Liver (tissue), 9 donors: ENCODE measurements around the gene WDFY1. TPM values are rescaled to one million over a fixed set of nuclear protein-coding genes. Genes with fewer than 3 reads are reported as not detected.

ENCODE experiments used
- DNase-seq: peaks from one replicate; pipeline ENCODE4 v3.0.0-alpha.2; 2017; ENCODE audit warnings: low spot score
- H3K27ac ChIP-seq, 2 donors: one replicate each; pipeline ENCODE4 v1.7.0; 2013; ENCODE audit warnings: inconsistent platforms in 2 of 2, low read length in 2 of 2, control low read depth in 1 of 2, low read depth in 1 of 2, mild to moderate bottlenecking in 1 of 2
- H3K27me3 ChIP-seq, 4 donors: one replicate each; pipeline versions ENCODE4 v1.6.1 to v1.7.0; 2013; ENCODE audit warnings: low read length in 3 of 4, inconsistent platforms in 1 of 4, mild to moderate bottlenecking in 1 of 4, moderate library complexity in 1 of 4; ENCODE audit not compliant: control insufficient read depth in 4 of 4, insufficient read depth in 4 of 4
- H3K36me3 ChIP-seq, 4 donors: one replicate each; pipeline versions ENCODE4 v1.6.1 to v1.7.0; 2013; ENCODE audit warnings: low read length in 3 of 4, mild to moderate bottlenecking in 3 of 4, low read depth in 1 of 4, moderate library complexity in 1 of 4; ENCODE audit not compliant: control insufficient read depth in 4 of 4, insufficient read depth in 3 of 4
- H3K4me1 ChIP-seq, 4 donors: one replicate each; pipeline versions ENCODE4 v1.6.1 to v1.7.0; 2013; ENCODE audit warnings: low read length in 3 of 4, mild to moderate bottlenecking in 3 of 4, moderate library complexity in 1 of 4; ENCODE audit not compliant: control insufficient read depth in 4 of 4, insufficient read depth in 4 of 4
- H3K4me3 ChIP-seq, 3 donors: one replicate each; pipeline versions ENCODE4 v1.6.1 to v1.7.0; 2013; ENCODE audit warnings: low read length in 3 of 3, control low read depth in 1 of 3, low read depth in 1 of 3, mild to moderate bottlenecking in 1 of 3
- H3K9ac ChIP-seq, 2 donors: one replicate each; pipeline ENCODE4 v1.7.0; 2013; ENCODE audit warnings: low read length in 2 of 2, mild to moderate bottlenecking in 2 of 2, moderate library complexity in 2 of 2, control low read depth in 1 of 2, low read depth in 1 of 2
- H3K9me3 ChIP-seq, 4 donors: one replicate each; pipeline versions ENCODE4 v1.6.1 to v1.7.0; 2013; ENCODE audit warnings: low read length in 3 of 4; ENCODE audit not compliant: control insufficient read depth in 4 of 4
- EGR1 ChIP-seq, 2 donors: IDR thresholded peaks; 2 replicates each; pipeline ENCODE4 v1.6.1; 2016 to 2018; ENCODE audit warnings: antibody characterized with exemption in 2 of 2, low read depth in 2 of 2
- FOXA1 ChIP-seq: IDR thresholded peaks from 2 replicates; pipeline ENCODE4 v1.6.1; 2016; ENCODE audit warnings: antibody characterized with exemption
- FOXA2 ChIP-seq: IDR thresholded peaks from 2 replicates; pipeline ENCODE4 v1.6.1; 2016; ENCODE audit warnings: antibody characterized with exemption
- GABPA ChIP-seq, 2 donors: IDR thresholded peaks in 1 of 2; conservative IDR thresholded peaks in 1 of 2; 2 replicates each; pipeline ENCODE4 v1.6.1; 2016; ENCODE audit warnings: antibody characterized with exemption in 2 of 2, mild to moderate bottlenecking in 1 of 2, moderate library complexity in 1 of 2
- JUND ChIP-seq, 2 donors: IDR thresholded peaks; 2 replicates each; pipeline ENCODE4 v1.6.1; 2016; ENCODE audit warnings: antibody characterized with exemption in 2 of 2
- NR2F2 ChIP-seq: IDR thresholded peaks from 2 replicates; pipeline ENCODE4 v1.6.1; 2016; ENCODE audit warnings: antibody characterized with exemption
- RAD21 ChIP-seq, 2 donors: IDR thresholded peaks; 2 replicates each; pipeline ENCODE4 v1.6.1; 2016; ENCODE audit warnings: antibody characterized with exemption in 2 of 2, mild to moderate bottlenecking in 2 of 2
- RXRA ChIP-seq, 2 donors: IDR thresholded peaks; 2 replicates each; pipeline ENCODE4 v1.6.1; 2017 to 2018; ENCODE audit warnings: antibody characterized with exemption in 2 of 2, mild to moderate bottlenecking in 1 of 2
- SP1 ChIP-seq: IDR thresholded peaks from 2 replicates; pipeline ENCODE4 v1.6.1; 2018; ENCODE audit warnings: antibody characterized with exemption, mild to moderate bottlenecking
- YY1 ChIP-seq: IDR thresholded peaks from 2 replicates; pipeline ENCODE4 v1.6.1; 2016; ENCODE audit warnings: antibody characterized with exemption, mild to moderate bottlenecking
- WGBS: extraction: QIAGEN DNeasy Blood & Tissue Kit; methylation state at CpG from one replicate; pipeline ENCODE4 v1.1.7; 2013; 5-methylcytosine and 5-hydroxymethylcytosine counted together
- polyA plus RNA-seq, 2 donors: library from polyadenylated mRNA; stranded (reverse) in 1 of 2; unstranded in 1 of 2; fragments of 200-250 nt in 1 of 2; fragments of >200 nt in 1 of 2; fragmentation: Nextera tagmentation in 1 of 2; extraction: Ambion mirVana in 1 of 2; gene quantifications; one replicate each; pipeline versions ENCODE4 v1.2.1 to v1.2.3, GENCODE V29; 2013 to 2015
- total RNA-seq, 2 donors: library from RNA; depleted of rRNA; stranded (reverse); fragments of >200 nt; gene quantifications; one replicate each; pipeline ENCODE4 v1.2.3, GENCODE V29; 2014
- TF ChIP-seq, protein P1 (sequence below): fragments of 150-350 bp; IDR thresholded peaks from 2 replicates; pipeline ENCODE4 v1.5.1; 2017; ENCODE audit warnings: improper control_type of control experiment, low read depth, low read length; ENCODE audit not compliant: missing input control
- TF ChIP-seq, protein P2 (sequence below): IDR thresholded peaks from 2 replicates; pipeline ENCODE4 v1.6.1; 2016; ENCODE audit warnings: antibody characterized with exemption, mild to moderate bottlenecking
- TF ChIP-seq, protein P3 (sequence below): IDR thresholded peaks from 2 replicates; pipeline ENCODE4 v1.6.1; 2016; ENCODE audit warnings: antibody characterized with exemption
- TF ChIP-seq, protein P4 (sequence below): IDR thresholded peaks from 2 replicates; pipeline ENCODE4 v1.6.1; 2016; ENCODE audit warnings: antibody characterized with exemption
- donor health status: healthy.
- donor health status: healthy.
- donor health status: healthy.
- donor health status: healthy.
- donor health status: healthy.

The WDFY1 gene
- total and polyA plus RNA-seq, 4 donors = 12.0 to 34.2 (median 24.1) TPM

DNA sequence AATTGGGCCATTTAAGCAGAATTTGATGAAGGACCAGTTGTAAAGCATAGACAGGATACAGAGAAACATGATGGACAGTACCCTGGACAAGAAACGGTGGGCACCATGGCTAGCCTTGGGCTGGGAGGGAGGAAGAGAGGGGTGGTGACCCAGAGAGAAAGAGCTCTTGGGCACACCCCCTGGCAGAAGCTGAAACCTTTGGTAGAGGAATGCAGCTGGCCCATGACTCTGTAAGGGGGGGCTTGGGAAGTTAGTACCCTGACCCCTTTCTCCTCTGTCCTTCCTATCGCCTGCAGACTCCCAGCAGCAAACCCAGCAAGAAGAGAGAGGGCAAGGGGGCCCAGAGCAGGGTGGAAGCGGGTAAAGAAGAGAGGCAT, 44.7 kb upstream of the WDFY1 start:
- TF ChIP-seq, protein P1, sequence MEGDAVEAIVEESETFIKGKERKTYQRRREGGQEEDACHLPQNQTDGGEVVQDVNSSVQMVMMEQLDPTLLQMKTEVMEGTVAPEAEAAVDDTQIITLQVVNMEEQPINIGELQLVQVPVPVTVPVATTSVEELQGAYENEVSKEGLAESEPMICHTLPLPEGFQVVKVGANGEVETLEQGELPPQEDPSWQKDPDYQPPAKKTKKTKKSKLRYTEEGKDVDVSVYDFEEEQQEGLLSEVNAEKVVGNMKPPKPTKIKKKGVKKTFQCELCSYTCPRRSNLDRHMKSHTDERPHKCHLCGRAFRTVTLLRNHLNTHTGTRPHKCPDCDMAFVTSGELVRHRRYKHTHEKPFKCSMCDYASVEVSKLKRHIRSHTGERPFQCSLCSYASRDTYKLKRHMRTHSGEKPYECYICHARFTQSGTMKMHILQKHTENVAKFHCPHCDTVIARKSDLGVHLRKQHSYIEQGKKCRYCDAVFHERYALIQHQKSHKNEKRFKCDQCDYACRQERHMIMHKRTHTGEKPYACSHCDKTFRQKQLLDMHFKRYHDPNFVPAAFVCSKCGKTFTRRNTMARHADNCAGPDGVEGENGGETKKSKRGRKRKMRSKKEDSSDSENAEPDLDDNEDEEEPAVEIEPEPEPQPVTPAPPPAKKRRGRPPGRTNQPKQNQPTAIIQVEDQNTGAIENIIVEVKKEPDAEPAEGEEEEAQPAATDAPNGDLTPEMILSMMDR = no peak
- TF ChIP-seq NR2F2 (no peak), RXRA (IDR thresholded peaks at IDR 0.05) (no peak), EGR1 (IDR thresholded peaks at IDR 0.05; ENCODE audit: low read depth in 2 of 2) (no peak)
- no peak for DNase-seq
- Histone ChIP-seq H3K4me3 (no peak overlapping the region), H3K9me3 (no peaks in the 10 kb centered on the region), H3K27ac (no peak overlapping the region), H3K4me1 (peaks cover 0 to 3% (median 0%) of the 10 kb centered on the region in 4 donors), H3K27me3 (no peaks in the 10 kb centered on the region), H3K36me3 (no peaks in the 10 kb centered on the region), H3K9ac (no peak overlapping the region)
- WGBS = 80% methylated on average over 3 of the region's 3 CpGs

DNA sequence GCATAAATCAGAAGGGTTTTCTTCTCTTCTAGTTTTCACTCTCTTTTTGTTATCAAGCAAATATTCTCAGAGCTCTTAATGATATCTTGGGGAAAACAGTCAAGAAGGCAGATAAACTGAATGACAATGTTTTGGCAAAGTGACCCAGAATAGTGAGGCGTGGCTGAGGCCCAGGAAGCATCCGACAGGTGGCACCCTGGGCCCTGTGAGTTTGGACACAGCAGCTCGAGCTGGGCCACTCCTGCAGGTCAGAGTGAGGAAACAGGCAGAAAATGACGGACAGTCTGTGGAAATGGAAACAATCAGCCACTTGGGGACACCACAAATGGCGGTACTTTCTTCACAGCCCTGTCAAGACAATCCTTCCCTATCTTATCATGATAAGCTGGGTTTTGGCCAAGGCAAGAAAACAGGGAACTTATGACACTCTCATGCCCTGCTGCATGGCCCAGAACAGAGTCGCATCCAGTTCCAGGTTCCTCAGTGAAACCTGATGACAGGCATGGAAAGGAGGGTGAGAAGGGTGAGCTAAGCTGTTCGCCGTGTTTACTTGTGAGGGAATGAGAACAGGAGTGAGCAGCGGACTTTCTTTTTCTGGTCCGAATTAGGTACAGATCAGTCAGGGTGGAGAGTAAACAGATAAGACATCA, 44.2 kb upstream of the WDFY1 start:
- DNase-seq = no peak
- Histone ChIP-seq H3K9me3 (no peaks in the 10 kb centered on the region), H3K4me1 (peaks cover 0 to 3% (median 0%) of the 10 kb centered on the region in 4 donors), H3K4me3 (no peak overlapping the region), H3K36me3 (no peaks in the 10 kb centered on the region), H3K27ac (no peak overlapping the region), H3K27me3 (no peaks in the 10 kb centered on the region), H3K9ac (no peak overlapping the region)
- TF ChIP-seq, protein P1 = peak; percentile 8
- peak in 1 of 2 donors; percentile 37 for TF ChIP-seq RAD21 (IDR thresholded peaks at IDR 0.05)
- no peak for TF ChIP-seq FOXA1
- 84% methylated on average over 10 of the region's 10 CpGs for WGBS

DNA sequence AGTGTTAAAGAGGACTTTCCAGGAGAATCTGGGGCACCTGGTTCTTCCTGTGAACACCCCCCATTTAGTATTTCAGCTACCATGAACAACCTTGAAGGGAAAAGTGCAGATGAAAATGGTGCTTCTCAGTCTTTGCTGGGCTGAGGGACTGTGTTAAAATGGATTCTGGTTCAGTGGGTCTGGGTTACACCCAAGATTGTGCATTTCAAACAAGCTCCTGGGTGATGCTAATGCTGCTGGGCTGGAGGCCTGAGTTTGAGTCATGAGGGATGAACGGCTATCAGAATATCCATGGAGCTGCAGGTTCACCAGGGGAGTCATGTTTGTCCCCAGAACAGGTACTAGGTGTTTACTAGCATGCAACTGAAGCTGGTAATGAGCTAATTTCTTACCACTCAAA, 36.1 kb upstream of the WDFY1 start:
- DNase-seq = no peak
- H3K27me3 ChIP-seq = no peaks in the 10 kb centered on the region
- H3K4me1 ChIP-seq = no peaks in the 10 kb centered on the region
- no peaks in the 10 kb centered on the region for H3K9me3 ChIP-seq
- 91% methylated on average over 1 of the region's 1 CpG for WGBS
- no peak overlapping the region for H3K4me3 ChIP-seq
- H3K36me3 ChIP-seq = no peaks in the 10 kb centered on the region
- TF ChIP-seq FOXA1 (no peak), RXRA (IDR thresholded peaks at IDR 0.05) (no peak), FOXA2 (no peak), NR2F2 (no peak), RAD21 (IDR thresholded peaks at IDR 0.05) (no peak), JUND (IDR thresholded peaks at IDR 0.05) (no peak), SP1 (no peak), YY1 (no peak), GABPA (IDR thresholded peaks at IDR 0.05 in 1 of 2, conservative IDR thresholded peaks at IDR 0.05 in 1 of 2) (no peak), EGR1 (IDR thresholded peaks at IDR 0.05; ENCODE audit: low read depth in 2 of 2) (no peak)
- TF ChIP-seq, protein P2, sequence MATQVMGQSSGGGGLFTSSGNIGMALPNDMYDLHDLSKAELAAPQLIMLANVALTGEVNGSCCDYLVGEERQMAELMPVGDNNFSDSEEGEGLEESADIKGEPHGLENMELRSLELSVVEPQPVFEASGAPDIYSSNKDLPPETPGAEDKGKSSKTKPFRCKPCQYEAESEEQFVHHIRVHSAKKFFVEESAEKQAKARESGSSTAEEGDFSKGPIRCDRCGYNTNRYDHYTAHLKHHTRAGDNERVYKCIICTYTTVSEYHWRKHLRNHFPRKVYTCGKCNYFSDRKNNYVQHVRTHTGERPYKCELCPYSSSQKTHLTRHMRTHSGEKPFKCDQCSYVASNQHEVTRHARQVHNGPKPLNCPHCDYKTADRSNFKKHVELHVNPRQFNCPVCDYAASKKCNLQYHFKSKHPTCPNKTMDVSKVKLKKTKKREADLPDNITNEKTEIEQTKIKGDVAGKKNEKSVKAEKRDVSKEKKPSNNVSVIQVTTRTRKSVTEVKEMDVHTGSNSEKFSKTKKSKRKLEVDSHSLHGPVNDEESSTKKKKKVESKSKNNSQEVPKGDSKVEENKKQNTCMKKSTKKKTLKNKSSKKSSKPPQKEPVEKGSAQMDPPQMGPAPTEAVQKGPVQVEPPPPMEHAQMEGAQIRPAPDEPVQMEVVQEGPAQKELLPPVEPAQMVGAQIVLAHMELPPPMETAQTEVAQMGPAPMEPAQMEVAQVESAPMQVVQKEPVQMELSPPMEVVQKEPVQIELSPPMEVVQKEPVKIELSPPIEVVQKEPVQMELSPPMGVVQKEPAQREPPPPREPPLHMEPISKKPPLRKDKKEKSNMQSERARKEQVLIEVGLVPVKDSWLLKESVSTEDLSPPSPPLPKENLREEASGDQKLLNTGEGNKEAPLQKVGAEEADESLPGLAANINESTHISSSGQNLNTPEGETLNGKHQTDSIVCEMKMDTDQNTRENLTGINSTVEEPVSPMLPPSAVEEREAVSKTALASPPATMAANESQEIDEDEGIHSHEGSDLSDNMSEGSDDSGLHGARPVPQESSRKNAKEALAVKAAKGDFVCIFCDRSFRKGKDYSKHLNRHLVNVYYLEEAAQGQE = no peak
- TF ChIP-seq, protein P3, sequence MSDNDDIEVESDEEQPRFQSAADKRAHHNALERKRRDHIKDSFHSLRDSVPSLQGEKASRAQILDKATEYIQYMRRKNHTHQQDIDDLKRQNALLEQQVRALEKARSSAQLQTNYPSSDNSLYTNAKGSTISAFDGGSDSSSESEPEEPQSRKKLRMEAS = no peak
- TF ChIP-seq, protein P1 = no peak
- TF ChIP-seq, protein P4, sequence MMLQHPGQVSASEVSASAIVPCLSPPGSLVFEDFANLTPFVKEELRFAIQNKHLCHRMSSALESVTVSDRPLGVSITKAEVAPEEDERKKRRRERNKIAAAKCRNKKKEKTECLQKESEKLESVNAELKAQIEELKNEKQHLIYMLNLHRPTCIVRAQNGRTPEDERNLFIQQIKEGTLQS = no peak
- H3K27ac ChIP-seq = no peak overlapping the region
- H3K9ac ChIP-seq = no peak overlapping the region
